Fibroblast of peridontal ligament (primary cell): ENCODE measurements around the gene ISYNA1.

Experiments
- DNase-seq: peaks from one replicate; pipeline ENCODE4 v3.0.0-alpha.2; 2010; ENCODE audit errors: extremely low read depth

The ISYNA1 gene

GRCh38 chr19:18467978-18468377 is 30.0 kb upstream of the ISYNA1 start:
- no peak for DNase-seq

DNA sequence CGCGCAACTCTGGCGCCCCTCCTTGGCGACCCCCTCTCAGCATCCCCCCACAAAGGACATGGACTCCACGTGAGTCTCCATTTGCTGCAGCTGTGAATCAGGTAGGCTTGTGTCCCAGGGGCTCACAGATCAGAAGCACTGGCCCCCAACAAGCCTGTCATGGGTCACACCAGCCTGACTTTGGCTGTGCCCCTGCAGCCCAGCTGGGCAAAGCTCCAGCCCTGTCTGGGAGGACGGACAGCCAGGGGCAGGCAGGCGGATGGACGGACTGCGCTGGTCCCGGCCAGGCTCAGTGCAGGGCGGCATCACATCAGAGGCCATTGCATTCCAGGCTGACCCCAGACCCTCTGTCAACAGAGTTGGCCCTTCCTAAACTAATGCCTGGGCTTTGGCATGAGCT is 28.4 kb upstream of the ISYNA1 start:
- DNase-seq: no peak

DNA sequence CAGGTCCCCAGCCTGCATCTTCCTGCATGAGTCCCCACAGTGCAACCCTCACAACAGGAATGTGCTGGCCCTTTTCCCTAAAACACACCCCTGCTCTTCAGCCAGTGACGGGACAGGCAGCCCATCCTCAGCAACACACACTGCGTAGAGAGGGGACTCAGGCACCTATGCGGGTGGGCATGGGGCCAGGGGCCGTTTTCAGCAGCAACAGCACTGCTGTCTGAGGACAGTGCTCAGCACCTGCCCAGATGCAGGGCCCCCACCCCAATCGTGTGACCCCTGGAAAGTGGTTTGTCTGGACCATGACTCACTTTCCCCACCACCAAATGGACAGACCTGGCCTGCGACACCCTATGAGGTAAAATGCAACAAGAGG is 28.0 kb upstream of the ISYNA1 start:
- no peak for DNase-seq

GRCh38 chr19:18465214-18465963 is 27.5 kb upstream of the ISYNA1 start:
- no peak for DNase-seq

DNA sequence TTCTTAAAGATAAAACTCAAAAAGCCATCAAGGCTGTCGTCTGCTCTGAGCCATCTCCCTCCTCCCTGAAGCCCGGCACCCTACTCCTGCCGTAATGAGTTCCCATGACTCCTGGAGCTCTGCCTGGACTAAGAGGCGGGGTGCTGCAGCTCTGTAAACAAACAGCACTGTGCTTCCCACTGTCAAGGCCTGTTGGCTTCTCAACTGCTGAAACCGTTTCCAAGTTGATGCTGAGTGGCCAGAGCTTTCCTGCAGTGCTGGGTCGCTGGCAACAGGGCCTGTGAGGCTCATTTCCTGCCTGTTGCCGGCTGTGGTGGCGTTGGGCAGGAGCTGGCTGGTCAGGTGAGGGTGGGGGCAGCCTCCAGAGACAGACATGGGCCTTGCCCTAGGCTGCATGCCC is 26.7 kb upstream of the ISYNA1 start:
- peak; percentile 94 for DNase-seq

DNA sequence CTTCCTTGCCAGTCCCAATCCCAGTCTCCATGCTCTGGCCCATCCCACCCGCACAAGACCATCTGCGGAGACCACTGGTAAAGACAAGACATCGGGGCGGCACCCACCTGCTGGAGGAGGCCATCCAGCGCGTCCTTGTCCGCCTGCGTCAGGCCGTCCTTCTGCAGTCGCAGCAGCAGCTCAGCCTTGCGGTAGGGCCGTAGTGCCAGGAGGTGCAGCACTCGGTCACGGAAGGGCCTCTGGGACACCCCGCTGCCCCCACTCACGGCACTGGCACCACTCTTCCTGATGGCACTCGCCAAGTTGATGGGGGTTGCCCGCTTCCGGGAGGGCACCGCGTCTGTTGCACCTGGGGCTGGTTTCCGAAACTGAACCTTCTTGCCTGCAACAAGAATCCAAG is 23.5 kb upstream of the ISYNA1 start:
- DNase-seq: no peak

DNA sequence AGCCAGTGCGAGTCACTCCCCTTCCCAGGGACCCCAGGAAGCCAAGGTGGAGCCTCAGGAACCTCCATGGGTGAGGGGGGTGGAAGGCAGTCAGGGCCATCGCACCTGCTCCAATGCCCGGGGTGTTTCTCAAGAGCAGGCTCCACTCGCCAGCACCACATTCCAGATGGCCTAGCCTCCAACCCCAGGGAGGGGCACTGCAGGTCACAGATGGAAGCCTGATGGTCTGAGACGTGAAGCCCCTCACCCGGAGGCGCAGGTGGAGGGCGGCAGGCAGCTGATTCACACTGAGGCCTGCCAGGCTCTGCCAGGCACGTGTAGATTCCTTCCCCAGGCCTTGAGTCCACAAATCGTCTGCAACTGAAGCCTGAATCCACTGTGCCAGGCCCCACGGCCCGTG is 23.0 kb upstream of the ISYNA1 start:
- DNase-seq: no peak

- DNase-seq: no peak
Observed at GRCh38 chr19:18457483-18458331, 19.8 kb upstream of the ISYNA1 start.

DNA sequence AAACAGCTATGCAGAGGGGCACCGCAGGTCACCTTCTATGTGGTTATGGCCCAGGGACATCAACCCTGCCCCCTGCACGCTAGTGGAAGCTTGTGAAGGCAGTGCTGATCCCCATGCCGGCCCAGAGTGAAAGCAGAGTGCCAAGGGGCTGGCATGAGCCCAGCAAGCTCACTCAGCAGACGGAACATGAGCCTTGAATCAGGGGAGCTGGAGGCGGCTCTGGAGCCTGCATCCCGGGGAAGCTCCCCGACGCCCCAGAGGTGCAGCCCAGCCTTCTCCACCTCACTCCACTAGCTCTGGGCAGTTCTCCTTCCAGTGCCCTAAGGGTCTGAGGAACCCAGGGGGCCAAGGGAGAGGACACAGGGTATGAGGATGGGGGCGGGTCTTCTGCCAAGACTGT is 19.0 kb upstream of the ISYNA1 start:
- DNase-seq: no peak

DNA sequence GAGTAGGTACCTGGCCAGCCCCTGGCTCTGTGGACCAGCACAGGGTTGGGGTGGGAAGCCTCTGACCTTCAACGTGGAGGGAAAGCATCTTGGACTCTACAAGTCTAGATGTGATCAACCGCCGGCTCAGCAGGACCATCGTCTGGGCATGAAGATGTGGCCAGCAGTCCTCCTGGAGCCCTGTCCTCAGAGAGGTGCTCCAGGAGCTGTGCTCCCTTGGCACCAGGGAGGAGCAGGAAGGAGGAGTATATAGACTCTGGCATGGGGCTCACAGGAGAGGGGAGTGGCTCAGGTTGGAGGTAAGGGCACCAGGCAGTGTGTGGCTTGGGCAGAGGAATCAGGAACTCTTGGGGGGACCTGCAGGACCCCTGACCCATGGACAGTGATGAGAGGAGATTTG is 18.3 kb upstream of the ISYNA1 start:
- no peak for DNase-seq

GRCh38 chr19:18453269-18454024 is 15.5 kb upstream of the ISYNA1 start:
- no peak for DNase-seq

DNA sequence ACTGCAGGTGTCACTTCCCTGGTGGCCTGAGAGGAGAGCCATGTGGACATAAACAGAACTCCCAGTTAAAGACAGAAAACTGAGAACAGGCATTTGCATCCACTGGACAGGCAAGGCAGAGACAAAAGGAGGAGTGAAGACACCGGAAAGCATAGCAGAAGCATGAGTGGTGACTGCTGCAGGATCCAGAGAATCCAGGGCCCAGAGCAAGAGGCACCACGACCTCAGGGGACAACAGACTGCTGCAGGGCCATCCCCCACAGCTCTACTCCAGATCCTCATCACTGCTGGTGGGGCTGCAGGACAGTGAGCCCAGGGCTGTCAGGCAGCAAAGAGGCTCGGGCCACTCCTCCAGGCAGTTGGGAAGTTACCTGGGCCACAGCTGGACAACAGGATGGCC is 14.5 kb upstream of the ISYNA1 start:
- DNase-seq: no peak

DNA sequence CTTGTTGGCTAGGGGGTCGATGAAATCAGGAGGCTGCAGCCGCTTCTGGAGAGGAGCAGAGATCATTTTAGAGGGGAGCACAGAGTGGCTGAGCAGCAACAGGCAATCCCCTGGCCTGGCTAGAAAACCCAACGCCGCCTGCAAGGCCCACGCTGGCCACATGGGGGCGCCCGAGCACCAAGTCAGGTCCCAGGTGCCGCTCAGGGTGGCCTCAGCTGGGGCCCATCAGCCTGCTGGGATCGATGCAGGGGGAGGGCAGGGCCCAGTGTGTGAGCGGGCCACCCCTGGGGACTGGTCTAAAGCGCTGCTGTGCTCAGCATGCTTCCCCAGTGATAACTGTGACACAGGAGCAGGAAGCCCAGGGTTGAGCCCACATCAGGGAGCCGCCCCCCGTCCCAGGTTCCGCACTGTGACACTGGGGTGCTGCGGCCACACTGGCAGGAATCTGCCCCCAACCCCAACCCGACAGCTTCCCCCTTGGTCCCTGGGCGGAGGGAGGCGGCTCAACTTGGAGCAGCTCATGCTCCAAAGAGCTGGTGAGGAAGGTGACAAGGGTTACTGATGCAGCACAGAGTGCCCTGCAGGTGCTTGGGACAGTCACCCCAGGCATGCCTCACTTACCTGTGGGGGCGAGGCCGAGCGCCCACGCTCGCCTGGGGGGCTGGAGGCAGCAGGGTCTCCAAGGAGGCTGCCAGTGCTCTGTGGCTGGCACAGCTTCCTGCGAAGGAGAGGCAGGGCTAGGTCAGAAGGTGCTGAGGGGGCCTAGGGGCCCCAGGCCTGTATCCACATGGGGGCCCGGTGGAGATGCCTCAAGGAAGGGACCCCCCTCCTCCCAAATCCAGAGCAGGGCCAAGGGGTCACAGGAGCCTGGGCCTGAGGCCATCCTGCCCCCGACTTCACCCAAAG is 13.3 kb upstream of the ISYNA1 start:
- DNase-seq: peak; percentile 72

DNA sequence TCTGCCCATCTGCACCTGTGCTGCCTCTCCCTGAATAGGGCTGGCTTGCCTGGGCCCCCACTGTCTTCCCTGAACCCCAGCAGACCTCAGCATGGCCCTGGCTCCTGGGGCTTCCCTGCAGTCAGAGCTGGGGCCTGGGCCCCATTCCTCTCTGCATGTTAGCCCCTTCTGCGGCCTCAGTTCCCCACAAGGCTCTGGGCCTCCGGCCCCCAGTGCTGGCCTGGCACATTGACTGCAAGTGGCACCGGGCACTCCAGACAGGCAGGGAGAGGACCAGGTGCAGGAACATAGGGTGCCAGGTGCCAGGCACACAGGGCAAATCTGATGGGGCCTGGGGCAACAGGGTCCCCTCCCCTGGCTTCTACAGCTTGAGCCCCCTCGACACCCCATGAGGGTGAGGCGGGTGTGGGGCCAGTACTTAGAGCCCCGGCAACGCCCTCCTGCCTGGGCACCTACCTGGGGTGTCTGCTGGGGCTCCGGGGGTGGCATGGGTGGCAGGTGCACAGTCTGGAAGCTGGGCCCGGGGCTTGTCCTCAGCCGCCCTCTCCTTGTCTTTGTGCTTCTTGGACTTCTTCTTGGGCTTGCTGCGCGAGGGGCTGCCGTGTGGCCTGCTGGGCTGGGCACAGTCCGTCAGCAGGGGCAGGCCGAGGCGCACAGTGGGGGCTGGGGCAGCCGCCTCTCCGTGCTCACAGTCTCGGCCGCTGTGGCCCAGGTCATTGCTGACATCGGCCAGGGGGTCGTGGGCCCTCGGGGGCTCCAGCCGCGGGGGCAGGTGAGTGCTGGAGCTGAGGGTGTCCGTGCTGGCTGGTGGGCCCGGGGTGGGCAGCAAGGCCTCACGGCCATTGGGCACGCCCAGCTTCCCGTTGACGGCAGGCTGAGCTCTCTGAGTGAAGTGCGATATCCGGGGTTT is 12.3 kb upstream of the ISYNA1 start:
- DNase-seq: no peak

DNA sequence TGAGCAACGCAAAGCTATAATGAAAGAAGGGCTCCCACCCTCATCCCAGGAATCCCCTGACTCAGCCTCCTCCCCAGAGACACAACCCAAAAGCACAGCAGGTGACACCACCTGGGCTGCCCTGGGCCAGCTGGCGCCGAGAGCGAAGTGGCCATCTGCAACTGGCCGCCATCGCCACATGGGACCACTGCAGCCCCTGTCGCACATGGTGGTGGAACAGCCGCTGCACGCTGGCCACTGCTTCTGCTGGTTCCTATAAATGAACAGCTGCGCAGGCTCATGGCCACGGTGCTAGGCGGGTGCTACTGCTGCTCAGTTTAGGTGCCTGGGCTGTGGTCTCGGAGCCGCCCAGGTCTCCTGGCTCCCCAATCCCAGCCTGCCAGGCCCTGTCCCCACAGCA is 11.6 kb upstream of the ISYNA1 start:
- no peak for DNase-seq

DNA sequence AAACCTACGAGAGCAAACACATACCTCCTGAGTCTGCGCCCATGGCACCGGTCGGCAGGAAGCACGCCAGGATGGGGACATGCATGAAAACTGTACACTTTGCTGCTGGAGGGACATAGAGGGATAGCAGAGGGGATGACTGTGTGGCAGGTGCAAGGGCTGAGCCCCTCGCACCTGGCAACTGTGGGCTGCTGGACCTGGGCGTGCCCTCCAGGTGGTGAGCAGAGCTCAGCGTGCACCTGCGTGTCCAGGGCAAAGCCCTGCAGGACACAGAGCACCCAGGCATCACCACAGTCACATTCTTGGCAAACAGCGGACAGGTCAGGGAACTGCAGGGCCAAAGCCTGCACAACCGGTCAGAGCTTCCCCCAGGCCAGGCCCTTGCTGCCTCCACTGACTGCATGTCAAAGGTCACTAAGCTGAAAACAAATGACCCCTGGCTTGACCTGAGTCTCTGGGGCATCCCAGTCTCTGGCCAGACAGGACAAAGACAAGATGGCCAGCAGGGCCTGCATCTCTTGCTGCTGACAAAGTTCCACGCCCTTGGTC is 9.0 kb upstream of the ISYNA1 start:
- no peak for DNase-seq

DNA sequence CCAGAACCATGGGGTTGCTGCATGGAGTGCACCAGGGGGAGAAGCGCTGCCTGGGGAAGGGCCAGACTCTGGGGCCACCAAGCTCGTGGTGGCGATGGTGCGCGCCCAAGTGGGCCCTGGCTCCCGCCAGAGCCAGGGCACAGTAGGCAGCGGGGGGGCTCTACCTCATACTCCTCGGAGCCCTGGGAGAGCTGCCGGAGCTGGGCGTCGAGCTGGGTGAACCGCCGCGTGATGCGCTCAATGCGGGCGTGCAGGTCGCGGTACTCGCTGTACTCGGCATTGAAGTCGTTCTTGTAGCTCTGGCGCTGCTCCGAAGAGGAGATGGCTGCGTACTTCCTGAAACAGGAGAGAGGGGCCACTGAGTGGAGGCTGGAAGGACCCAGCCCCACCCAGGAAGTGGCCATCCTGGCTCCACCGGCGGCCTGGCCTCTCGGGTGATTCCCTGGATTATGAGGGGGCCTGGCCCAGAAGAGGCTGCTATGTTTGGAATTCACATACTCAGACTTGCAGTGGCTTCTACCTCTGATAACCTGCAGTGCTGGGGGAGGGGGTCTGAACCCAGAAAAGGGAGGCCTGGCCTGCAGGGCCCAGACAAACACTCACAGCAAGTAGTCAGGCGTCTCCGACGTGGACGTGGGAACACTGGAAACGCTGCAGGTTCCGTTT is 8.3 kb upstream of the ISYNA1 start:
- no peak for DNase-seq

DNA sequence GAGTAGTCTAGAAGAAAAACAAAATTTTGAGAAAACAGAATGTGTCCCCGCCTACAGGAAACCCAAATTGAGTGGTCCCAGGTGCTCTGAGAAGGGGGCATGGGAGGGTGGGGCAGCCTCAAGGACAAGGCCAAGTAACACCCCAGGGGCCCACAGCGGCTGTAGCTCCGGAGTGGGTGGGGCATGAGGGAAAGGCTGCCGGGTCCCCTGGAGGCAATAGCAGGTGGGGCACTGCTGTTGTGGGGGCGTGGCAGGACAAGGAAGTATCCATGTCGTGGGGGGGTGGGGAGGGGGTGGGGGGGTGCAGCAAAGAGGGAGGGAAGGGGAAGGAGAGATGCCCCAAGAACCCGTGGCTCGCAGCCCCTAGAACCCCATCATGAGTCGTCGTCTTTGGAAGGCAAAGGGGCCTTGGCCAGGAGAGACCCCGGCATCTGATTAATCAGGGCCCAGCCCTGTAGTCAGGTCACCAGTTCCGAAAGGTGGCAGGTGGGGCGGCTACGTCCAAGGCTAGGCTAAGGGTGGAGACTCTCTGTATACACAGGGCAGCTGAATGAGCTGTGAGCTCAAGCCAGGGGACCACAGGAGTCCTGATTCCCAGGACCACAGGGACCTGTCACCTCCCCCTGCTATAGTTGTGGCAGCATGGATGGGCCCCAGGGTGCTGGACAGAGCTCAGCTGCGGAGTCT is 7.5 kb upstream of the ISYNA1 start:
- no peak for DNase-seq

DNA sequence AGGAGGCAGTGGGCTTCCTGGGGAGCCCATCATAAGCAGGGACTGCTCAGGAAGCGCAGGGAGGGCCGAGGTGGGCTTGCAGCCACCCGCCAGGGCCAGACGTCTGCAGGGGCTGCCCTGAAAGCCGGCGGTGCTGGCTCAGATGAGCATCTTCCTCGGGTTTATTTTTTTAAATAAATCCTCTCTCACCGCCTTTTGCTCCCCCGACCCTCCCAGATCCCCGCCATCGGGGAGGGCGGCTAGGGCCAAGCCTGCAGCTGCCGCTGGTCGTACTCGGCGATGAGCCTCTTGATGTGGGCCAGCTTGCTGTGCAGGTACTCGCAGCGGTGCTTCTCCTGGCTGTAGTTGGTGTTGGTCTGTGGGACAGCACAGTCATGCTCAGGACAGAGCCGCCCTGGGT is 6.6 kb upstream of the ISYNA1 start:
- no peak for DNase-seq
